ENCODE results near the gene CCDC137. TPM values are rescaled to one million over a fixed set of nuclear protein-coding genes. Genes with fewer than 3 reads are reported as not detected.

CCDC137 gene
- total RNA-seq, 4 donors from 2014 or later = 6.7 to 17.1 (median 11.2) TPM

DNA sequence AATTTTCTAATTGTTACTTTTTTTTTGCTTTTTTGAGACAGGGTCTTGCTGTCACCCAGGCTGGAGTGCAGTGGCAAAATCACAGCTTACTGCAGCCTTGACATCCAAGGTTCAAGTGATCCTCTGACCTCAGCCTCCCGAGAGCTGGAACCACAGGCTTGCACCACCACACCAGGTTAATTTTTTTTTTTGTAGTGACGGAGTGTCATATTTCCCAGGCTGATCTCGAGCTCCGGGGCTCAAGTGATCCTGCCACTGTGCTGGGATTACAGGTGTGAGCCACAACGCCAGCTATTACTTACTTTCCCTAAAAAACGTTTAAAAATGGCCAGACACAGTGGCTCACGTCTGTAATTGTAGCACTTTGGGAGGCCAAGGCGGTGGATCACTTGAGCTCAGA lies 36.3 kb upstream of the CCDC137 start:
- in situ Hi-C loops (cut with MboI; ENCODE audit: low sequenced_read_pairs in 4 of 4) = no loop called here
- ATAC-seq (peak; percentile 56 to 72), DNase-seq (peak in 1 of 2 donors; percentile 38)
- Histone ChIP-seq H3K4me3 (no peak overlapping the region), H3K9me3 (no peaks in the 10 kb centered on the region), H3K36me3 (peaks cover 0 to 46% of the 10 kb centered on the region in 2 donors), H3K27me3 (no peaks in the 10 kb centered on the region), H3K27ac (peak overlapping the region; percentile 58 to 78 (median 74)), H3K4me1 (peaks cover 24 to 31% of the 10 kb centered on the region in 2 donors)
- TF ChIP-seq, protein P1, sequence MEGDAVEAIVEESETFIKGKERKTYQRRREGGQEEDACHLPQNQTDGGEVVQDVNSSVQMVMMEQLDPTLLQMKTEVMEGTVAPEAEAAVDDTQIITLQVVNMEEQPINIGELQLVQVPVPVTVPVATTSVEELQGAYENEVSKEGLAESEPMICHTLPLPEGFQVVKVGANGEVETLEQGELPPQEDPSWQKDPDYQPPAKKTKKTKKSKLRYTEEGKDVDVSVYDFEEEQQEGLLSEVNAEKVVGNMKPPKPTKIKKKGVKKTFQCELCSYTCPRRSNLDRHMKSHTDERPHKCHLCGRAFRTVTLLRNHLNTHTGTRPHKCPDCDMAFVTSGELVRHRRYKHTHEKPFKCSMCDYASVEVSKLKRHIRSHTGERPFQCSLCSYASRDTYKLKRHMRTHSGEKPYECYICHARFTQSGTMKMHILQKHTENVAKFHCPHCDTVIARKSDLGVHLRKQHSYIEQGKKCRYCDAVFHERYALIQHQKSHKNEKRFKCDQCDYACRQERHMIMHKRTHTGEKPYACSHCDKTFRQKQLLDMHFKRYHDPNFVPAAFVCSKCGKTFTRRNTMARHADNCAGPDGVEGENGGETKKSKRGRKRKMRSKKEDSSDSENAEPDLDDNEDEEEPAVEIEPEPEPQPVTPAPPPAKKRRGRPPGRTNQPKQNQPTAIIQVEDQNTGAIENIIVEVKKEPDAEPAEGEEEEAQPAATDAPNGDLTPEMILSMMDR (IDR thresholded peaks at IDR 0.05 in 4 of 5, conservative IDR thresholded peaks at IDR 0.05 in 1 of 5) = no peak
- no peak for TF ChIP-seq POLR2A (IDR thresholded peaks at IDR 0.05)
- intact Hi-C loops (cut with DNase I; ENCODE audit: low total_unique reads) = no loop called here

DNA sequence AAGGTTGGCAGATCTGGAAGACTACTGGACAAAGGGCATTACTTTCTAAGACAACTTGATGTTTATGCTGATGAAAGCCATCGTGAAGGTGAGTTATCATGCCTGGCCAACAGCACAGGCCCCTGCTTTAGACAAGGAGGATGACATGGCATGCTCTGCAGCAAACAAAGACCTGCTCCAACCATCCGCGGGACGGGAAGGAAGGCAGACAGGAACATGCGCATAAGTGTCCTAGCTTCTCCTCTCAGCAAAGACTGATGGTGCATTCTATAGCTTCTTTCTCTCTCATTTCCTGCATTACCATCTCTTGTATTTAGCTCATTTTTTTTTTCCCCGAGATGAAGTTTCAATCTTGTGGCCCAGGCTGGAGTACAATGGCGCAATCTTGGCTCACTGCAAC lies 35.1 kb upstream of the CCDC137 start:
- no peak for ATAC-seq
- DNase-seq = no peak
- Histone ChIP-seq H3K27me3 (no peaks in the 10 kb centered on the region), H3K4me3 (no peak overlapping the region), H3K4me1 (peaks cover 33 to 38% of the 10 kb centered on the region in 2 donors), H3K27ac (peak overlapping the region in 2 of 4 donors; percentile 5 to 29), H3K9me3 (no peaks in the 10 kb centered on the region), H3K36me3 (peaks cover 0 to 34% of the 10 kb centered on the region in 2 donors)
- in situ Hi-C loops (cut with MboI; ENCODE audit: low sequenced_read_pairs in 4 of 4) = no loop called here
- intact Hi-C loops (cut with DNase I; ENCODE audit: low total_unique reads) = no loop called here
- TF ChIP-seq, protein P1 (IDR thresholded peaks at IDR 0.05 in 4 of 5, conservative IDR thresholded peaks at IDR 0.05 in 1 of 5) = no peak
- TF ChIP-seq POLR2A (IDR thresholded peaks at IDR 0.05) = no peak

DNA sequence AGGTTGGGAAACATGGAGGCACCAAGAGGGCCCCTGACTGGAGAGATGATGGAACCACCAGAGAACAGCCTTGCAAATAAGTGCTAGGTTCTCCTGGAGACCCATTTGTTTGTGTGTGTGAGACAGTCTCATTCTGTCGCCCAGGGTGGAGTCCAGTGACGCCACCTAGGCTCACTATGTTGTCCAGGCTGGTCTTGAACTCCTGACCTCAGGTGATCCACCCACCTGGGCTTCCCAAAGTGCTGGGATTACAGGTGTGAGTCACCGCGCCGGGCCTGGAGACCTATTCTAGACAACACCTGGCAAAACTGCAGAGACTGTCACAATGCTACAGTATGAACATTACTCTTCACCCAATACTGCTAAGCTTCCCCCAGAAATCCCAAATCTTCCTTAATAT lies 31.1 kb upstream of the CCDC137 start:
- Histone ChIP-seq H3K4me1 (peaks cover 29 to 34% of the 10 kb centered on the region in 2 donors), H3K9me3 (no peaks in the 10 kb centered on the region), H3K4me3 (peak overlapping the region; percentile 72 to 97 (median 94)), H3K36me3 (no peaks in the 10 kb centered on the region), H3K27ac (peak overlapping the region; percentile 95 to 98 (median 98)), H3K27me3 (no peaks in the 10 kb centered on the region)
- peak; percentile 18 to 33 for ATAC-seq
- DNase-seq = peak; percentile 34 to 70
- intact Hi-C loops (cut with DNase I; ENCODE audit: low total_unique reads) (no loop called here), in situ Hi-C loops (cut with MboI; ENCODE audit: low sequenced_read_pairs in 4 of 4) (no loop called here)
- TF ChIP-seq, protein P1 (IDR thresholded peaks at IDR 0.05 in 4 of 5, conservative IDR thresholded peaks at IDR 0.05 in 1 of 5) = no peak
- TF ChIP-seq POLR2A (IDR thresholded peaks at IDR 0.05) = no peak

DNA sequence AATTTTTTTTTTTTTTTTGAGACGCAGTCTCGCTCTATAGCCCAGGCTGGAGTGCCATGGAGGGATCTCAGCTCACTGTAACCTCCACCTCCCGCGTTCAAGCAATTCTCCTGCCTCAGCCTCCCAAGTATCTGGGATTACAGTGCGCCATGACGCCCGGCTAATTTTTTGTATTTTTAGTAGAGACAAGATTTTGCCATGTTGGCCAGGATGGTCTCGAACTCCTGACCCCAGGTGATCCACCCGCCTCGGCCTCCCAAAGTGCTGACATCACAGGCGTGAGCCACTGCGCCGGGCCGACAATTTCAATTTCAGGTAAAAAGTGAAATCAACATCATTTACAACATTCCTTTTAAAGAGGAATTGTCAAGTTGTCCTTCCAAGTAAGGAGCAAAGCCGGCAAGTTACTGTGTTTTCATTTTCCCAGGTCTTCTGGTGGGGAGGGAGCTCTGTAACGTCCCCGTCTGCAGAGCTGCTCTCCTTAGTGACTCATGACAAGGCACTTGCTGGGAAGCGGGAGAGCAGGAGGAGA lies 30.5 kb upstream of the CCDC137 start:
- TF ChIP-seq, protein P1 (IDR thresholded peaks at IDR 0.05 in 4 of 5, conservative IDR thresholded peaks at IDR 0.05 in 1 of 5) = no peak
- no peak for TF ChIP-seq POLR2A (IDR thresholded peaks at IDR 0.05)
- Histone ChIP-seq H3K27ac (peak overlapping the region; percentile 95 to 98 (median 98)), H3K9me3 (no peaks in the 10 kb centered on the region), H3K27me3 (no peaks in the 10 kb centered on the region), H3K4me3 (peak overlapping the region; percentile 72 to 97 (median 94)), H3K36me3 (no peaks in the 10 kb centered on the region), H3K4me1 (peaks cover 24 to 29% of the 10 kb centered on the region in 2 donors)
- in situ Hi-C loops (cut with MboI; ENCODE audit: low sequenced_read_pairs in 4 of 4) (no loop called here), intact Hi-C loops (cut with DNase I; ENCODE audit: low total_unique reads) (loop anchor here (2.0 kb wide), 1 partner anchor 31 kb away; the partner anchor contains the start of genes CCDC137 and OXLD1)
- peak in 1 of 2 donors; percentile 50 for DNase-seq
- peak; percentile 64 to 69 for ATAC-seq
